HG03432 (cell line): ENCODE data around the gene MDM1.

Source experiments
- ATAC-seq: cut with Tn5 transposase; IDR thresholded peaks from one replicate; pipeline ENCODE4 v1.9.1; 2021; ENCODE audit warnings: mild to moderate bottlenecking, moderate library complexity; ENCODE audit not compliant: unreplicated experiment

The MDM1 gene

GRCh38 chr12:68280240-68280639 lies 51.9 kb downstream of the MDM1 start:
- ATAC-seq, result no peak

GRCh38 chr12:68279227-68280054 lies 52.7 kb downstream of the MDM1 start:
- ATAC-seq, result no peak

- no peak for ATAC-seq
These were observed 55.7 kb downstream of the MDM1 start for GRCh38 chr12:68276402-68276930.

GRCh38 chr12:68272732-68273131 lies 59.4 kb downstream of the MDM1 start:
- no peak for ATAC-seq

GRCh38 chr12:68271346-68271745 lies 60.8 kb downstream of the MDM1 start:
- ATAC-seq, result no peak

GRCh38 chr12:68270358-68270757 lies 61.8 kb downstream of the MDM1 start:
- ATAC-seq, result no peak

GRCh38 chr12:68269779-68270178 lies 62.4 kb downstream of the MDM1 start:
- no peak for ATAC-seq

GRCh38 chr12:68268967-68269366 lies 63.2 kb downstream of the MDM1 start:
- no peak for ATAC-seq

- no peak for ATAC-seq
These were observed 64.2 kb downstream of the MDM1 start for GRCh38 chr12:68267892-68268396.

GRCh38 chr12:68264857-68265256 lies 67.3 kb downstream of the MDM1 start:
- ATAC-seq, result no peak

- ATAC-seq, result no peak
These were observed 67.9 kb downstream of the MDM1 start for GRCh38 chr12:68264158-68264855.

GRCh38 chr12:68263366-68263765 lies 68.8 kb downstream of the MDM1 start:
- no peak for ATAC-seq

- no peak for ATAC-seq
These were observed 70.3 kb downstream of the MDM1 start for GRCh38 chr12:68261896-68262295.

GRCh38 chr12:68260153-68260552 lies 72.0 kb downstream of the MDM1 start:
- no peak for ATAC-seq

GRCh38 chr12:68259318-68259940 lies 72.7 kb downstream of the MDM1 start:
- no peak for ATAC-seq

GRCh38 chr12:68253504-68253903 lies 78.7 kb downstream of the MDM1 start, which contains the start of gene IL22:
Gene IL22, minus strand, starts transcription at chr12:68253604. Its CDS starts 156 bp downstream, at chr12:68253448.
- no peak for ATAC-seq

- no peak for ATAC-seq
These were observed 80.1 kb downstream of the MDM1 start for GRCh38 chr12:68252077-68252476.

- no peak for ATAC-seq
These were observed 81.7 kb downstream of the MDM1 start for GRCh38 chr12:68250454-68250853.

GRCh38 chr12:68247785-68248184 lies 84.4 kb downstream of the MDM1 start:
- ATAC-seq, result no peak

GRCh38 chr12:68246350-68246749 lies 85.8 kb downstream of the MDM1 start:
- ATAC-seq, result no peak
